Mammary epithelial cell (primary cell): ENCODE results near the gene CFAP221.

Experiments used
- CTCF ChIP-seq, 2 donors: IDR thresholded peaks in 1 of 2; conservative IDR thresholded peaks in 1 of 2; 2 replicates each; pipeline ENCODE4 v1.5.1; 2011 to 2012; ENCODE audit warnings: inconsistent platforms in 2 of 2, low read length in 2 of 2, mild to moderate bottlenecking in 2 of 2, control low read depth in 1 of 2, low read depth in 1 of 2; ENCODE audit not compliant: insufficient read depth in 1 of 2; ENCODE audit errors: extremely low read depth in 1 of 2
- EZH2 ChIP-seq: IDR thresholded peaks from 2 replicates; pipeline ENCODE4 v1.6.1; 2012; ENCODE audit warnings: low read length, inconsistent platforms, borderline replicate concordance

- no peak for TF ChIP-seq CTCF (conservative IDR thresholded peaks at IDR 0.05 in 1 of 2, IDR thresholded peaks at IDR 0.05 in 1 of 2; ENCODE audit: extremely low read depth in 1 of 2, insufficient read depth in 1 of 2, low read depth in 1 of 2, low read length in 2 of 2)
- TF ChIP-seq EZH2, result no peak
Observed at GRCh38 chr2:119638685-119639554, 94.7 kb downstream of the CFAP221 start.
